Neural progenitor cell (in vitro differentiated cells): Measurements from ENCODE around the gene DRC1.

Experiments
- CTCF ChIP-seq: fragments of 200-600 bp; sonication (generic); IDR thresholded peaks from 2 replicates; pipeline ENCODE4 v1.5.1; 2017; ENCODE audit warnings: antibody characterized with exemption, mild to moderate bottlenecking
- EZH2phosphoT487 ChIP-seq: fragments of 200-600 bp; sonication (generic); IDR thresholded peaks from 2 replicates; pipeline ENCODE4 v1.6.1; 2017; ENCODE audit warnings: antibody characterized with exemption

- TF ChIP-seq EZH2phosphoT487 = no peak
- TF ChIP-seq CTCF = no peak
Measured at GRCh38 chr2:26412091-26412673, 10.5 kb downstream of the DRC1 start.
